Keratinocyte (primary cell): ENCODE measurements around the gene WDR27.

ENCODE experiments used
- CTCF ChIP-seq, 3 experiments: IDR thresholded peaks in 1 of 3; conservative IDR thresholded peaks in 1 of 3; optimal IDR thresholded peaks in 1 of 3; 2 replicates in 2 of 3; 3 replicates in 1 of 3; pipeline versions ENCODE3 to v1.5.1; 2011; ENCODE audit warnings: low read length in 3 of 3, mild to moderate bottlenecking in 3 of 3, moderate library complexity in 2 of 3, control low read depth in 1 of 3, inconsistent platforms in 1 of 3; ENCODE audit not compliant: insufficient read depth in 2 of 3; ENCODE audit errors: extremely low read depth in 1 of 3
- EZH2 ChIP-seq: IDR thresholded peaks from one replicate; pipeline ENCODE4 v1.6.1; 2012; ENCODE audit warnings: inconsistent platforms, mild to moderate bottlenecking, low read length, moderate library complexity

GRCh38 chr6:169671563-169671962, 30.3 kb downstream of the WDR27 start:
- TF ChIP-seq CTCF (optimal IDR thresholded peaks at IDR 0.05 in 1 of 3, IDR thresholded peaks at IDR 0.05 in 1 of 3, conservative IDR thresholded peaks at IDR 0.05 in 1 of 3; ENCODE audit: extremely low read depth in 1 of 3, insufficient read depth in 2 of 3, low read length in 3 of 3), result no peak
- no peak for TF ChIP-seq EZH2
